OCI-LY7 (cell line): ENCODE measurements around the gene MOGAT3. TPM values are rescaled to one million over a fixed set of nuclear protein-coding genes. Genes with fewer than 3 reads are reported as not detected.

ENCODE experiments used
- BruUV-seq: library from RNA; stranded (reverse); fragments of 400-500 nt; replicated peaks from 2 replicates; lab custom pipeline; 2021; lab: Mats Ljungman, UMichigan
- CTCF ChIA-PET: fragments of 300-600 bp; sonication (Branson Sonifier 250); formaldehyde crosslinking; loops from one replicate; lab custom pipeline; 2022; ENCODE audit warnings: antibody characterized with exemption; ENCODE audit not compliant: unreplicated experiment; lab: Charles Lee
- POLR2A ChIA-PET: fragments of 300-600 bp; sonication (Branson Sonifier 250); formaldehyde crosslinking; loops from one replicate; lab custom pipeline; 2022; ENCODE audit warnings: antibody characterized with exemption; lab: Charles Lee
- DNase-seq: peaks from one replicate; pipeline ENCODE4 v3.0.0-alpha.2; 2015; ENCODE audit warnings: low spot score
- H2AFZ ChIP-seq: fragments of 200-600 bp; sonication (generic), shearing (Covaris generic); 2 replicates; pipeline ENCODE4 v1.6.1; 2014; ENCODE audit warnings: mild to moderate bottlenecking, antibody characterized with exemption, low read length, moderate library complexity
- H3K27ac ChIP-seq: fragments of 200-600 bp; sonication (generic); 2 replicates; pipeline ENCODE4 v1.5.1; 2014; ENCODE audit warnings: mixed run types, low read depth, mild to moderate bottlenecking, moderate library complexity, low read length, inconsistent platforms; ENCODE audit not compliant: poor library complexity, severe bottlenecking
- H3K36me3 ChIP-seq: fragments of 200-600 bp; sonication (generic); 2 replicates; pipeline ENCODE4 v1.6.1; 2014; ENCODE audit warnings: mild to moderate bottlenecking, antibody characterized with exemption, low read length, moderate library complexity, mixed read lengths; ENCODE audit not compliant: insufficient read depth
- H3K4me1 ChIP-seq: fragments of 200-600 bp; sonication (generic); 2 replicates; pipeline ENCODE4 v1.5.1; 2014; ENCODE audit warnings: mild to moderate bottlenecking, low read length; ENCODE audit not compliant: insufficient read depth, poor library complexity, severe bottlenecking
- H3K4me2 ChIP-seq: fragments of 200-600 bp; sonication (generic); 2 replicates; pipeline ENCODE4 v1.6.1; 2014; ENCODE audit warnings: mild to moderate bottlenecking, low read length
- H3K4me3 ChIP-seq: fragments of 200-600 bp; sonication (generic); 2 replicates; pipeline ENCODE4 v1.5.1; 2014; ENCODE audit warnings: mild to moderate bottlenecking, low read depth, low read length; ENCODE audit not compliant: poor library complexity, severe bottlenecking
- H3K79me2 ChIP-seq: fragments of 200-600 bp; sonication (generic); 2 replicates; pipeline ENCODE4 v1.6.1; 2016; ENCODE audit warnings: low read depth, mild to moderate bottlenecking, low read length, moderate library complexity, mixed read lengths; ENCODE audit not compliant: insufficient read depth
- H3K9me2 ChIP-seq: fragments of 200-600 bp; sonication (generic); 2 replicates; pipeline ENCODE4 v1.6.1; 2016; ENCODE audit warnings: mild to moderate bottlenecking, low read length, mixed read lengths; ENCODE audit not compliant: insufficient read depth
- H3K9me3 ChIP-seq: fragments of 200-600 bp; sonication (generic); 2 replicates; pipeline ENCODE4 v1.6.1; 2014; ENCODE audit warnings: mild to moderate bottlenecking, mixed run types, low read length, mixed read lengths
- H4K20me1 ChIP-seq: fragments of 200-600 bp; sonication (generic); 2 replicates; pipeline ENCODE4 v1.6.1; 2014; ENCODE audit warnings: mild to moderate bottlenecking, antibody characterized with exemption, low read length, moderate library complexity, mixed read lengths; ENCODE audit not compliant: insufficient read depth
- CTCF ChIP-seq: fragments of 200-600 bp; sonication (generic); conservative IDR thresholded peaks from 2 replicates; pipeline ENCODE4 v1.5.1; 2014; ENCODE audit warnings: mild to moderate bottlenecking, antibody characterized with exemption, low read length, moderate library complexity, mixed read lengths
- EZH2phosphoT487 ChIP-seq: fragments of 200-600 bp; sonication (generic); IDR thresholded peaks from 2 replicates; pipeline ENCODE4 v1.6.1; 2018; ENCODE audit warnings: low read depth, borderline replicate concordance, mild to moderate bottlenecking, mixed run types, antibody characterized with exemption, low read length, moderate library complexity, mixed read lengths
- intact Hi-C: fragments of 100-400 bp; cut with micrococcal nuclease; formaldehyde crosslinking; loops from one replicate; pipeline ENCODE4 v1.10.0; 2022; ENCODE audit not compliant: unreplicated experiment
- total RNA-seq, 2 experiments: library from RNA; depleted of rRNA in 1 of 2; stranded (reverse); fragments of >200 nt in 1 of 2; shearing (Covaris generic) in 1 of 2; gene quantifications; 2 replicates each; pipeline ENCODE4 v1.2.3, GENCODE V29; 2014 to 2022

MOGAT3 gene
- total RNA-seq, 2 experiments from 2014 or later, result not detected

- no peak overlapping the region for H3K4me3 ChIP-seq
- H3K27ac ChIP-seq, result no peak overlapping the region
- H4K20me1 ChIP-seq, result no peaks in the 10 kb centered on the region
- POLR2A ChIA-PET, result interaction anchor here (0.6 to 0.7 kb wide), 3 partner anchors 8 to 141 kb away, joined by 3 to 9 read pairs (median 3); no protein-coding TSS in a partner anchor
- CTCF ChIA-PET, result no interaction called here
- no peaks in the 10 kb centered on the region for H3K9me3 ChIP-seq
- peaks cover 7% of the 10 kb centered on the region for H3K4me1 ChIP-seq
- no peak overlapping the region for H3K4me2 ChIP-seq
- BruUV-seq, result no TSS peak
- H3K36me3 ChIP-seq, result peaks cover 27% of the 10 kb centered on the region
- H3K9me2 ChIP-seq, result no peaks in the 10 kb centered on the region
- H2AFZ ChIP-seq, result no peak overlapping the region
- no peaks in the 10 kb centered on the region for H3K79me2 ChIP-seq
- no peak for DNase-seq
- intact Hi-C loops, result no loop called here
- TF ChIP-seq EZH2phosphoT487 (no peak), CTCF (no peak)
These were observed 24.8 kb upstream of the MOGAT3 start for GRCh38 chr7:101225650-101226049.

GRCh38 chr7:101223528-101223927, 22.7 kb upstream of the MOGAT3 start:
- Histone ChIP-seq H3K36me3 (peaks cover 27% of the 10 kb centered on the region), H3K4me1 (peaks cover 17% of the 10 kb centered on the region), H2AFZ (no peak overlapping the region), H3K9me3 (no peaks in the 10 kb centered on the region), H3K4me3 (no peak overlapping the region), H3K4me2 (no peak overlapping the region), H3K79me2 (no peaks in the 10 kb centered on the region), H3K9me2 (no peaks in the 10 kb centered on the region), H3K27ac (no peak overlapping the region), H4K20me1 (no peaks in the 10 kb centered on the region)
- intact Hi-C loops, result no loop called here
- ChIA-PET POLR2A (no interaction called here), CTCF (no interaction called here)
- DNase-seq, result no peak
- TF ChIP-seq CTCF (no peak), EZH2phosphoT487 (no peak)
- TSS peak; percentile 85 for BruUV-seq

DNA sequence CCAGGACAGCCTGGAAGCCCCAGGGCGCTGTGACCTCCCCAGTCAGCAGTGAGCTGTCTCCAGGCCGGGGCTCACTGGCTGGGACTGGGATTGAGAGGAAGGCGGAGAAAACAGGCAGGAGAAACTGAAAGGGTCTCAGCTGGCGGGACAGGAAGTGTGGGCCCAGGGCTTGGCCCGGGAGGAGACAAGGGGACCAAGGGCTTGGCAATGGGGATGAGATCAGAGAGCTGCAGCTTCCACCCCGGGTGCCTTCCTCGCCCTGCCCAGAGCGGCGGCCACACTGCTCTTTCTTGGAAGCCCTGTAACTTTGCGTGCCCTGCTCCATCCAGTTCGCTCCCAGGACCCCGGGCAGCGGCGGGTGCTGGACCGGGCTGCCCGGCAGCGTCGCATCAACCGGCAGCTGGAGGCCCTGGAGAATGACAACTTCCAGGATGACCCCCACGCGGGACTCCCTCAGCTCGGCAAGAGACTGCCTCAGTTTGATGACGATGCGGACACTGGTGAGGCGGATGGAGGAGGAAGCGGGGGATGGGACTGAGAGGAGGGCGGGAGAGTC, 21.5 kb upstream of the MOGAT3 start:
- CTCF ChIA-PET, result interaction anchor here (0.6 kb wide), 1 partner anchor 614 kb away, joined by 3 read pairs; no protein-coding TSS in a partner anchor

More for the DNA sequence above, 21.5 kb upstream of the MOGAT3 start:
- intact Hi-C loops, result no loop called here
- H3K9me3 ChIP-seq, result no peaks in the 10 kb centered on the region
- H3K4me3 ChIP-seq, result no peak overlapping the region
- no TSS peak for BruUV-seq
- no peaks in the 10 kb centered on the region for H4K20me1 ChIP-seq
- no peaks in the 10 kb centered on the region for H3K79me2 ChIP-seq
- no peak overlapping the region for H2AFZ ChIP-seq
- no peak overlapping the region for H3K27ac ChIP-seq
- H3K4me2 ChIP-seq, result no peak overlapping the region
- H3K36me3 ChIP-seq, result peaks cover 25% of the 10 kb centered on the region
- POLR2A ChIA-PET, result no interaction called here
- no peaks in the 10 kb centered on the region for H3K9me2 ChIP-seq
- TF ChIP-seq CTCF, result no peak
- no peak for TF ChIP-seq EZH2phosphoT487
- H3K4me1 ChIP-seq, result peaks cover 11% of the 10 kb centered on the region
- no peak for DNase-seq
